Fibroblast of lung (primary cell): ENCODE measurements around the gene TOR4A. TPM values are rescaled to one million over a fixed set of nuclear protein-coding genes. Genes with fewer than 3 reads are reported as not detected.

Experiments used
- DNase-seq, 2 donors: peaks; one replicate each; pipeline versions ENCODE4 v3.0.0 to v3.0.0-alpha.2; 2010; ENCODE audit warnings: low read depth in 2 of 2
- H2AFZ ChIP-seq: 2 replicates; pipeline ENCODE4 v1.5.1; 2012; ENCODE audit warnings: low read length, control low read depth, inconsistent platforms
- H3K27ac ChIP-seq: 2 replicates; pipeline ENCODE4 v1.5.1; 2011; ENCODE audit warnings: low read length, control low read depth; ENCODE audit not compliant: insufficient read depth
- H3K27me3 ChIP-seq: 2 replicates; pipeline ENCODE4 v1.5.1; 2011; ENCODE audit warnings: mild to moderate bottlenecking, low read length; ENCODE audit not compliant: control insufficient read depth, insufficient read depth
- H3K36me3 ChIP-seq: 2 replicates; pipeline ENCODE4 v1.5.1; 2011; ENCODE audit warnings: low read length; ENCODE audit not compliant: control insufficient read depth, insufficient read depth
- H3K4me1 ChIP-seq: 2 replicates; pipeline ENCODE4 v1.5.1; 2011; ENCODE audit warnings: low read length; ENCODE audit not compliant: control insufficient read depth, insufficient read depth; ENCODE audit errors: extremely low read depth
- H3K4me2 ChIP-seq: 2 replicates; pipeline ENCODE4 v1.5.1; 2011; ENCODE audit warnings: low read length, control low read depth; ENCODE audit not compliant: insufficient read depth; ENCODE audit errors: extremely low read depth
- H3K4me3 ChIP-seq, 4 experiments: fragments of 200-600 bp in 1 of 4; sonication (generic) in 1 of 4; replicated peaks in 1 of 4; 2 replicates each; pipeline ENCODE4 v1.5.1; 2011 to 2016; ENCODE audit warnings: low read length in 4 of 4, low read depth in 3 of 4, mild to moderate bottlenecking in 3 of 4, control low read depth in 2 of 4, inconsistent platforms in 1 of 4, mixed read lengths in 1 of 4; ENCODE audit not compliant: insufficient read depth in 1 of 4; ENCODE audit errors: control extremely low read depth in 1 of 4
- H3K79me2 ChIP-seq: 2 replicates; pipeline ENCODE4 v1.5.1; 2012; ENCODE audit warnings: mild to moderate bottlenecking, low read length, inconsistent platforms; ENCODE audit not compliant: control insufficient read depth, insufficient read depth
- H3K9ac ChIP-seq: 2 replicates; pipeline ENCODE4 v1.5.1; 2011; ENCODE audit warnings: mild to moderate bottlenecking, low read length, control low read depth; ENCODE audit not compliant: insufficient read depth
- H3K9me3 ChIP-seq: 2 replicates; pipeline ENCODE4 v1.5.1; 2012; ENCODE audit warnings: low read depth, low read length; ENCODE audit not compliant: control insufficient read depth, insufficient read depth
- H4K20me1 ChIP-seq: 2 replicates; pipeline ENCODE4 v1.5.1; 2011; ENCODE audit warnings: low read length; ENCODE audit not compliant: control insufficient read depth, insufficient read depth; ENCODE audit errors: extremely low read depth
- EZH2 ChIP-seq: IDR thresholded peaks from 2 replicates; pipeline ENCODE4 v1.5.1; 2012; ENCODE audit warnings: low read length, control low read depth, mild to moderate bottlenecking; ENCODE audit errors: missing control alignments
- polyA plus RNA-seq, 2 donors: library from polyadenylated mRNA; depleted of rRNA in 1 of 2; stranded (reverse) in 1 of 2; unstranded in 1 of 2; fragments of >200 nt; gene quantifications; 2 replicates each; pipeline ENCODE4 v1.2.1, GENCODE V29; 2011 to 2012; ENCODE audit warnings: missing spikeins in 1 of 2
- total RNA-seq: library from RNA; depleted of rRNA; stranded (reverse); fragments of >200 nt; gene quantifications from 2 replicates; pipeline ENCODE4 v1.2.1, GENCODE V29; 2014
- TF ChIP-seq, protein P1 (sequence below), 2 donors: IDR thresholded peaks in 1 of 2; conservative IDR thresholded peaks in 1 of 2; 1 replicate in 1 of 2; 2 replicates in 1 of 2; pipeline ENCODE4 v1.5.1; 2011 to 2012; ENCODE audit warnings: low read length in 2 of 2, control low read depth in 1 of 2, inconsistent platforms in 1 of 2, low read depth in 1 of 2, mild to moderate bottlenecking in 1 of 2

TOR4A gene
- total and polyA plus RNA-seq, 2 donors (not counting 1 experiment from before 2014, with no cell fraction given): 3.3 to 22.1 TPM

DNA sequence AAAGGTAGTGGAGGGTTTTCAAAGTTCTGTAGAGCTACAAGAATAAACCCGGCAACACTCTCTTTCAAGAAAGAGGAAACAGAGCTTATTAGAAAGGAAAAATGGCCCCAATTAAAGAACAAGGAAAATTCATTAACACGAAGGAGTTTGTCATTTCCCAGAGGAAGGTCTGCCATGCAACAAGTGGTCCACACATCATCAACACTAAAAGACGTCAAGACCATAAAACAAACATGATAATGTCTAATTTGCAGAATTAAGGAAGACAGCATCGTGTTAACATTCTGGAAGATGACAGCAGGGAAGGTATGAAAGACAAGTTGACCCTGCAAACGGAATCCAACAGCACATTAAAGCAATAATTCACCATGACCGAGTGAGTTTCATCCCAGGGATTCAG, 53.2 kb downstream of the TOR4A start:
- DNase-seq: no peak
- H3K9ac ChIP-seq: no peak overlapping the region
- H3K4me3 ChIP-seq: no peak overlapping the region
- H3K27me3 ChIP-seq: no peaks in the 10 kb centered on the region
- no peak overlapping the region for H2AFZ ChIP-seq
- H3K4me1 ChIP-seq: no peaks in the 10 kb centered on the region
- TF ChIP-seq, protein P1, sequence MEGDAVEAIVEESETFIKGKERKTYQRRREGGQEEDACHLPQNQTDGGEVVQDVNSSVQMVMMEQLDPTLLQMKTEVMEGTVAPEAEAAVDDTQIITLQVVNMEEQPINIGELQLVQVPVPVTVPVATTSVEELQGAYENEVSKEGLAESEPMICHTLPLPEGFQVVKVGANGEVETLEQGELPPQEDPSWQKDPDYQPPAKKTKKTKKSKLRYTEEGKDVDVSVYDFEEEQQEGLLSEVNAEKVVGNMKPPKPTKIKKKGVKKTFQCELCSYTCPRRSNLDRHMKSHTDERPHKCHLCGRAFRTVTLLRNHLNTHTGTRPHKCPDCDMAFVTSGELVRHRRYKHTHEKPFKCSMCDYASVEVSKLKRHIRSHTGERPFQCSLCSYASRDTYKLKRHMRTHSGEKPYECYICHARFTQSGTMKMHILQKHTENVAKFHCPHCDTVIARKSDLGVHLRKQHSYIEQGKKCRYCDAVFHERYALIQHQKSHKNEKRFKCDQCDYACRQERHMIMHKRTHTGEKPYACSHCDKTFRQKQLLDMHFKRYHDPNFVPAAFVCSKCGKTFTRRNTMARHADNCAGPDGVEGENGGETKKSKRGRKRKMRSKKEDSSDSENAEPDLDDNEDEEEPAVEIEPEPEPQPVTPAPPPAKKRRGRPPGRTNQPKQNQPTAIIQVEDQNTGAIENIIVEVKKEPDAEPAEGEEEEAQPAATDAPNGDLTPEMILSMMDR (conservative IDR thresholded peaks at IDR 0.05 in 1 of 2, IDR thresholded peaks at IDR 0.05 in 1 of 2; ENCODE audit: low read depth in 1 of 2, low read length in 2 of 2): no peak
- TF ChIP-seq EZH2: no peak
- H3K27ac ChIP-seq: no peak overlapping the region
- H3K9me3 ChIP-seq: no peaks in the 10 kb centered on the region
- no peak overlapping the region for H3K4me2 ChIP-seq
- H3K36me3 ChIP-seq: no peaks in the 10 kb centered on the region
- H4K20me1 ChIP-seq: no peaks in the 10 kb centered on the region
- H3K79me2 ChIP-seq: no peaks in the 10 kb centered on the region

DNA sequence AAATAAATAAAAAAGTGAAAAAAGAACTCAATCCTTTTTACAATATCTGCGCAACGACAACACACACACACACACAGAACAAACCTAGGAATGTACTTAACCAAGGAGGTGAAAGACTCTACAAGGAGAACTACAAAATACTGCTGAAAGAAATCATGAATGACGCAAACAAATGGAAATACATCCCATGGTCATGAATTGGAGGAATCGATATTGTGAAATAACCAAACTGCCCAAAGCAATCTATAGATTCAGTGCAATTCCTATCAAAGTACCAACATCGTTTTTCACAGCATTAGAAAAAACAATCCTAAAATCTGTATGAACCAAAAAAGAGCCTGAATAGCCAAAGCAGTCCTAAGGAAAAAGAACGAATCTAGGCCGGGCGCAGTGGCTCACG, 54.4 kb downstream of the TOR4A start:
- no peaks in the 10 kb centered on the region for H3K4me1 ChIP-seq
- H3K4me3 ChIP-seq: no peak overlapping the region
- H3K36me3 ChIP-seq: no peaks in the 10 kb centered on the region
- H3K9me3 ChIP-seq: no peaks in the 10 kb centered on the region
- H3K27ac ChIP-seq: no peak overlapping the region
- DNase-seq: no peak
- TF ChIP-seq, protein P1 (conservative IDR thresholded peaks at IDR 0.05 in 1 of 2, IDR thresholded peaks at IDR 0.05 in 1 of 2; ENCODE audit: low read depth in 1 of 2, low read length in 2 of 2): no peak
- no peak for TF ChIP-seq EZH2
- no peaks in the 10 kb centered on the region for H3K79me2 ChIP-seq
- H3K27me3 ChIP-seq: no peaks in the 10 kb centered on the region
- H2AFZ ChIP-seq: no peak overlapping the region
- no peaks in the 10 kb centered on the region for H4K20me1 ChIP-seq
- H3K9ac ChIP-seq: no peak overlapping the region
- H3K4me2 ChIP-seq: no peak overlapping the region

Other genes starting within 250 kb of the TOR4A start
- gene ABCA2, start 249.5 kb upstream of the TOR4A start, total RNA-seq: 13.9 and 21.8 TPM in 2 replicates
- 8.5 and 13.4 TPM in 2 replicates for gene ABCA2, start 249.5 kb upstream of the TOR4A start, polyA plus RNA-seq
- not detected in 2 replicates for gene FUT7, start 245.6 kb upstream of the TOR4A start, total RNA-seq
- not detected in 2 replicates for gene FUT7, start 245.6 kb upstream of the TOR4A start, polyA plus RNA-seq
- 10.5 and 15.7 TPM in 2 replicates for gene NPDC1, start 231.5 kb upstream of the TOR4A start, total RNA-seq
- gene NPDC1, start 231.5 kb upstream of the TOR4A start, polyA plus RNA-seq: 9.0 and 12.1 TPM in 2 replicates
- gene ENTPD2, start 223.7 kb upstream of the TOR4A start, total RNA-seq: under 0.01 TPM in 2 replicates
- not detected in 2 replicates for gene ENTPD2, start 223.7 kb upstream of the TOR4A start, polyA plus RNA-seq
- gene SAPCD2, start 207.2 kb upstream of the TOR4A start, total RNA-seq: 0.26 and 2.8 TPM in 2 replicates
- 0.85 and 2.7 TPM in 2 replicates for gene SAPCD2, start 207.2 kb upstream of the TOR4A start, polyA plus RNA-seq
- 15.7 and 21.1 TPM in 2 replicates for gene UAP1L1, start 200.2 kb upstream of the TOR4A start, total RNA-seq
- gene UAP1L1, start 200.2 kb upstream of the TOR4A start, polyA plus RNA-seq: 16.4 and 17.9 TPM in 2 replicates
- gene MAN1B1, start 190.7 kb upstream of the TOR4A start, total RNA-seq: 63.2 and 96.6 TPM in 2 replicates
- gene MAN1B1, start 190.7 kb upstream of the TOR4A start, polyA plus RNA-seq: 43.0 and 45.5 TPM in 2 replicates
- 93.0 and 126 TPM in 2 replicates for gene DPP7, start 163.0 kb upstream of the TOR4A start, total RNA-seq
- gene DPP7, start 163.0 kb upstream of the TOR4A start, polyA plus RNA-seq: 28.6 and 44.3 TPM in 2 replicates
- under 0.01 TPM in 1 of 2 replicates, not detected in the other for gene GRIN1, start 138.6 kb upstream of the TOR4A start, total RNA-seq
- gene GRIN1, start 138.6 kb upstream of the TOR4A start, polyA plus RNA-seq: 0.06 and 0.08 TPM in 2 replicates
- gene LRRC26, start 107.7 kb upstream of the TOR4A start, total RNA-seq: not detected in 2 replicates
- gene LRRC26, start 107.7 kb upstream of the TOR4A start, polyA plus RNA-seq: not detected in 2 replicates
- not detected in 2 replicates for gene TMEM210, start 105.7 kb upstream of the TOR4A start, total RNA-seq
- not detected in 2 replicates for gene TMEM210, start 105.7 kb upstream of the TOR4A start, polyA plus RNA-seq
- 15.9 and 18.0 TPM in 2 replicates for gene ANAPC2, start 89.2 kb upstream of the TOR4A start, total RNA-seq
- gene ANAPC2, start 89.2 kb upstream of the TOR4A start, polyA plus RNA-seq: 9.1 and 12.3 TPM in 2 replicates
- 56.3 and 58.3 TPM in 2 replicates for gene SSNA1, start 89.0 kb upstream of the TOR4A start, total RNA-seq
- 37.7 and 51.2 TPM in 2 replicates for gene SSNA1, start 89.0 kb upstream of the TOR4A start, polyA plus RNA-seq
- 5.1 and 5.8 TPM in 2 replicates for gene TPRN, start 77.0 kb upstream of the TOR4A start, total RNA-seq
- gene TPRN, start 77.0 kb upstream of the TOR4A start, polyA plus RNA-seq: 1.6 and 2.3 TPM in 2 replicates
- gene TMEM203, start 72.1 kb upstream of the TOR4A start, total RNA-seq: 36.2 and 36.3 TPM in 2 replicates
- gene TMEM203, start 72.1 kb upstream of the TOR4A start, polyA plus RNA-seq: 38.6 and 44.9 TPM in 2 replicates
- gene NDOR1, start 72.0 kb upstream of the TOR4A start, total RNA-seq: 2.6 and 3.1 TPM in 2 replicates
- gene NDOR1, start 72.0 kb upstream of the TOR4A start, polyA plus RNA-seq: 2.4 and 5.6 TPM in 2 replicates
- gene RNF208, start 55.5 kb upstream of the TOR4A start, total RNA-seq: 0.26 and 0.33 TPM in 2 replicates
- gene RNF208, start 55.5 kb upstream of the TOR4A start, polyA plus RNA-seq: 0.14 and 0.34 TPM in 2 replicates
- 0.51 and 0.66 TPM in 2 replicates for gene CYSRT1, start 52.6 kb upstream of the TOR4A start, total RNA-seq
- 0.19 and 0.25 TPM in 2 replicates for gene CYSRT1, start 52.6 kb upstream of the TOR4A start, polyA plus RNA-seq
- under 0.01 TPM in 1 of 2 replicates, not detected in the other for gene RNF224, start 50.2 kb upstream of the TOR4A start, total RNA-seq
- not detected in 2 replicates for gene RNF224, start 50.2 kb upstream of the TOR4A start, polyA plus RNA-seq
- not detected in 2 replicates for gene SLC34A3, start 46.8 kb upstream of the TOR4A start, total RNA-seq
- gene SLC34A3, start 46.8 kb upstream of the TOR4A start, polyA plus RNA-seq: not detected in 2 replicates
- 106 and 111 TPM in 2 replicates for gene TUBB4B, start 36.4 kb upstream of the TOR4A start, total RNA-seq
- gene TUBB4B, start 36.4 kb upstream of the TOR4A start, polyA plus RNA-seq: 332 and 663 TPM in 2 replicates
- not detected in 2 replicates for gene STPG3, start 26.4 kb upstream of the TOR4A start, total RNA-seq
- not detected in 2 replicates for gene STPG3, start 26.4 kb upstream of the TOR4A start, polyA plus RNA-seq
- 40.6 and 50.0 TPM in 2 replicates for gene NELFB, start 22.4 kb upstream of the TOR4A start, total RNA-seq
- 23.5 and 32.7 TPM in 2 replicates for gene NELFB, start 22.4 kb upstream of the TOR4A start, polyA plus RNA-seq
- gene NRARP, start 24.5 kb downstream of the TOR4A start, total RNA-seq: under 0.01 TPM in 1 of 2 replicates, not detected in the other
- gene NRARP, start 24.5 kb downstream of the TOR4A start, polyA plus RNA-seq: 0.07 TPM in 2 replicates
- 7.4 and 13.0 TPM in 2 replicates for gene EXD3, start 145.4 kb downstream of the TOR4A start, total RNA-seq
- 1.7 and 2.6 TPM in 2 replicates for gene EXD3, start 145.4 kb downstream of the TOR4A start, polyA plus RNA-seq
- gene NOXA1, start 145.7 kb downstream of the TOR4A start, total RNA-seq: 0.66 and 0.77 TPM in 2 replicates
- 0.08 TPM in 1 of 2 replicates, not detected in the other for gene NOXA1, start 145.7 kb downstream of the TOR4A start, polyA plus RNA-seq
- under 0.01 TPM in 1 of 2 replicates, not detected in the other for gene ENTPD8, start 163.6 kb downstream of the TOR4A start, total RNA-seq
- not detected in 2 replicates for gene ENTPD8, start 163.6 kb downstream of the TOR4A start, polyA plus RNA-seq
- gene NSMF, start 181.6 kb downstream of the TOR4A start, total RNA-seq: 10.8 and 13.4 TPM in 2 replicates
- gene NSMF, start 181.6 kb downstream of the TOR4A start, polyA plus RNA-seq: 15.0 and 22.8 TPM in 2 replicates